Measurements from ENCODE around the gene EEF2. TPM values are rescaled to one million over a fixed set of nuclear protein-coding genes. Genes with fewer than 3 reads are reported as not detected.
"Not testable (repeated sequence)": the region's sequence is repeated elsewhere in the genome, so short reads cannot be mapped to it uniquely, and the experiment has no call there.

Gene EEF2
- total and polyA plus RNA-seq, 2 donors (not counting 1 experiment from before 2014, with no cell fraction given) = 1,449 to 3,167 TPM

GRCh38 chr19:3947316-3947933 lies 37.8 kb downstream of the EEF2 start:
- H3K36me3 ChIP-seq (replicated peaks in 1 of 2; ENCODE audit: control extremely low read depth in 1 of 2, control insufficient read depth in 1 of 2, extremely low read depth in 1 of 2, insufficient read depth in 2 of 2, low read length in 1 of 2); H4K20me1 ChIP-seq (ENCODE audit: control insufficient read depth, insufficient read depth, low read length, poor library complexity, severe bottlenecking); H3K27ac ChIP-seq (ENCODE audit: low read length in 2 of 2); H3K4me3 Mint-ChIP-seq; H3K27ac Mint-ChIP-seq; H3K4me1 Mint-ChIP-seq; DNase-seq; H3K9me3 Mint-ChIP-seq (ENCODE audit: insufficient read depth); H3K9ac ChIP-seq (ENCODE audit: low read length); POLR2A ChIA-PET; CTCF ChIA-PET; H2AFZ ChIP-seq (ENCODE audit: insufficient read depth, low read depth, low read length, poor library complexity, severe bottlenecking); H3K4me3 ChIP-seq (ENCODE audit: control extremely low read depth in 1 of 5, extremely low read depth in 1 of 5, insufficient read depth in 1 of 5, low read depth in 2 of 5, low read length in 4 of 5); H3K27me3 Mint-ChIP-seq; H3K9me3 ChIP-seq (ENCODE audit: control extremely low read depth in 1 of 3, control insufficient read depth in 2 of 3, insufficient read depth in 1 of 3, low read length in 2 of 3); H3K4me2 ChIP-seq (replicated peaks; ENCODE audit: low read depth, low read length, poor library complexity, severe bottlenecking); H3K79me2 ChIP-seq (ENCODE audit: control insufficient read depth, insufficient read depth, low read length); intact Hi-C loops (cut with micrococcal nuclease); ATAC-seq (ENCODE audit: low read depth): not testable (repeated sequence)
- 96% methylated on average over 9 of the region's 15 CpGs for WGBS (ENCODE audit: insufficient coverage)
- H3K27me3 ChIP-seq (replicated peaks in 1 of 4; ENCODE audit: control extremely low read depth in 1 of 4, control insufficient read depth in 3 of 4, insufficient read depth in 4 of 4, low read length in 3 of 4) = peaks cover 0 to 17% (median 0%) of the 10 kb centered on the region in 4 experiments
- H3K4me1 ChIP-seq (ENCODE audit: control insufficient read depth in 2 of 2, insufficient read depth in 2 of 2, low read length in 2 of 2) = peaks cover 7 to 14% of the 10 kb centered on the region in 2 donors

GRCh38 chr19:3945838-3946237 lies 39.4 kb downstream of the EEF2 start:
- POLR2A ChIA-PET = interaction anchor here (0.6 kb wide), 1 partner anchor 993 kb away, joined by 8 read pairs; no protein-coding TSS in a partner anchor

More at GRCh38 chr19:3945838-3946237, 39.4 kb downstream of the EEF2 start:
- Histone ChIP-seq H2AFZ (ENCODE audit: insufficient read depth, low read depth, low read length, poor library complexity, severe bottlenecking) (no peak overlapping the region), H3K27me3 (replicated peaks in 1 of 4; ENCODE audit: control extremely low read depth in 1 of 4, control insufficient read depth in 3 of 4, insufficient read depth in 4 of 4, low read length in 3 of 4) (peaks cover 0 to 10% (median 0%) of the 10 kb centered on the region in 4 experiments), H3K9me3 (ENCODE audit: control extremely low read depth in 1 of 3, control insufficient read depth in 2 of 3, insufficient read depth in 1 of 3, low read length in 2 of 3) (peaks cover 0 to 5% (median 0%) of the 10 kb centered on the region in 3 donors), H3K36me3 (replicated peaks in 1 of 2; ENCODE audit: control extremely low read depth in 1 of 2, control insufficient read depth in 1 of 2, extremely low read depth in 1 of 2, insufficient read depth in 2 of 2, low read length in 1 of 2) (no peaks in the 10 kb centered on the region), H3K79me2 (ENCODE audit: control insufficient read depth, insufficient read depth, low read length) (no peaks in the 10 kb centered on the region), H3K9ac (ENCODE audit: low read length) (no peak overlapping the region), H3K4me2 (replicated peaks; ENCODE audit: low read depth, low read length, poor library complexity, severe bottlenecking) (no peak overlapping the region), H4K20me1 (ENCODE audit: control insufficient read depth, insufficient read depth, low read length, poor library complexity, severe bottlenecking) (no peaks in the 10 kb centered on the region), H3K27ac (ENCODE audit: low read length in 2 of 2) (no peak overlapping the region), H3K4me3 (ENCODE audit: control extremely low read depth in 1 of 5, extremely low read depth in 1 of 5, insufficient read depth in 1 of 5, low read depth in 2 of 5, low read length in 4 of 5) (no peak overlapping the region), H3K4me1 (ENCODE audit: control insufficient read depth in 2 of 2, insufficient read depth in 2 of 2, low read length in 2 of 2) (peaks cover under 1 to 10% of the 10 kb centered on the region in 2 donors)
- CTCF ChIA-PET = no interaction called here
- TF ChIP-seq CTCF (IDR thresholded peaks at IDR 0.05) (no peak), EZH2 (IDR thresholded peaks at IDR 0.05; ENCODE audit: borderline replicate concordance, insufficient read depth, low read depth, low read length, poor library complexity, severe bottlenecking) (no peak)
- ATAC-seq (ENCODE audit: low read depth) (no peak), DNase-seq (no peak)
- intact Hi-C loops (cut with micrococcal nuclease) = no loop called here
- WGBS (ENCODE audit: insufficient coverage) = 69% methylated on average over 2 of the region's 2 CpGs
- peaks cover under 1% of the 10 kb centered on the region for H3K27me3 Mint-ChIP-seq
- H3K9me3 Mint-ChIP-seq (ENCODE audit: insufficient read depth) = no peaks in the 10 kb centered on the region
- no peak overlapping the region for H3K27ac Mint-ChIP-seq
- H3K4me3 Mint-ChIP-seq = no peak overlapping the region
- peaks cover under 1% of the 10 kb centered on the region for H3K4me1 Mint-ChIP-seq
